ENCODE data around the gene AEN. TPM values are rescaled to one million over a fixed set of nuclear protein-coding genes. Genes with fewer than 3 reads are reported as not detected.

AEN gene
- total RNA-seq, 1 experiment from 2014 or later: 71.1 TPM

DNA sequence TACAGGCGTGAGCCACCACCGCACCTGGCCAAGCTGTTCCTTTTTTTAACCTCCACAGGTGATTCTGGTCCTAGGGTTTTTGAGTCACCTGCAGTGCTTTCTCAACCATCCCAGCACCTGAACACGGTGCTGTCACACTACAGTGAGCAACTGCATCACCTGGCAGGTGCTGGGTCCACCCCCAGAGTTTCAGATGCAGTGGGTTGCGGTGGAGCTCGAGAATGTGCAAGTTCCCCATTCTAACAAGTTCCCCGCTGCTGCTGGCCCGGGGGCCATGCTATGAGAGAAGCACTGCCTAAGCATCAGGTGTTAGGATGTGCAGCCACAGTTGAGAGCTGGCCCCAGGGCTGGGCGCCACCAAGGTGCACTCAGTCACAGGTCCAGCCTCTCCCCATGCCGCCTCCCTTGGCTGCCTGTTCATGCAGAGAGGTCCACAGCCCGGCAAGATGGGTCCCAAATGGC lies 35.7 kb downstream of the AEN start:
- no peak overlapping the region for H3K27ac ChIP-seq
- H3K27me3 ChIP-seq: peaks cover 5% of the 10 kb centered on the region; the same call in 1 of the 2 replicates
- no peaks in the 10 kb centered on the region for H3K36me3 ChIP-seq
- peaks cover 5% of the 10 kb centered on the region; the same call in 1 of the 2 replicates for H3K4me1 ChIP-seq
- H3K9me3 ChIP-seq (replicated peaks): no peaks in the 10 kb centered on the region
- no peak overlapping the region for H3K4me3 ChIP-seq
- DNase-seq: no peak

DNA sequence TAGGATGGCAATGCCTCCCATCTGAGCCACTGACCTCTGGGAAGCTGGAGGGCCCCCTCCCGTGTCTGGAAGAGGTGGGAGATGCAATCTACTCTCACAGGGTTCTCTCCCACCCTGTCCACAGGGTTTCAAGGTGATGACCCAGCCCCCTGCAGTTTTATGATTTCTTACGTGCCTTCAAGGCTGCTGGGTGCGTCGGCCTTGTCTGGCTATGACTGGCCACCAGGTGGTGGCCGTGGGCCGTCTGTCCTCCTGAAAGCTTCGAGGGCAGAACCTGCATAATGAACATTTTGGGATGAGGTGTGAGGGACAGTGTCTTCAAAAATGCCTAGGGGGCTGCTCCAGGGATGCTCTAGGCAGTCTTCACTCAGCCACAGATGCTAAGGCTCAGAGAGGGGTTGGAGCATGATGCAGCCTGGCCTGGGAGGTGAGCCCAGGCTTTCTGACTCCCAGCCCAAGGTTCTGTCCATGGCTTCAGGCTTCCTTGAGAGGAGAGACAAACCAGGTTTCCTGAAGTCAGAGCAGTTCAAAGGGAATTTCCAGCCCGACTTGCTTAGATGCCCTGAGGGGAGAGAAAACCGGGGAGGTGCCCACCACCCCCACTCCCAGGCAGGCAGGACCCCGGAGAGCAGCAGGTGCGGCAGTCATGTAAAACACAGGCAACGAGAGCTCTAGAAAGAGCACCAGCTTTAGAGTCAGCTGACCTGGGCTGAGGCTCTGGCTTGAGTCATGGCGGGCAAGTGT lies 36.4 kb downstream of the AEN start:
- peaks cover 5% of the 10 kb centered on the region; the same call in 1 of the 2 replicates for H3K4me1 ChIP-seq
- H3K4me3 ChIP-seq: no peak overlapping the region
- H3K36me3 ChIP-seq: no peaks in the 10 kb centered on the region
- peak in 1 of 2 experiments; percentile 49 for DNase-seq
- H3K27me3 ChIP-seq: peaks cover 5% of the 10 kb centered on the region; the same call in 1 of the 2 replicates
- no peaks in the 10 kb centered on the region; the same call in 1 of the 2 replicates for H3K9me3 ChIP-seq (replicated peaks)
- H3K27ac ChIP-seq: no peak overlapping the region

DNA sequence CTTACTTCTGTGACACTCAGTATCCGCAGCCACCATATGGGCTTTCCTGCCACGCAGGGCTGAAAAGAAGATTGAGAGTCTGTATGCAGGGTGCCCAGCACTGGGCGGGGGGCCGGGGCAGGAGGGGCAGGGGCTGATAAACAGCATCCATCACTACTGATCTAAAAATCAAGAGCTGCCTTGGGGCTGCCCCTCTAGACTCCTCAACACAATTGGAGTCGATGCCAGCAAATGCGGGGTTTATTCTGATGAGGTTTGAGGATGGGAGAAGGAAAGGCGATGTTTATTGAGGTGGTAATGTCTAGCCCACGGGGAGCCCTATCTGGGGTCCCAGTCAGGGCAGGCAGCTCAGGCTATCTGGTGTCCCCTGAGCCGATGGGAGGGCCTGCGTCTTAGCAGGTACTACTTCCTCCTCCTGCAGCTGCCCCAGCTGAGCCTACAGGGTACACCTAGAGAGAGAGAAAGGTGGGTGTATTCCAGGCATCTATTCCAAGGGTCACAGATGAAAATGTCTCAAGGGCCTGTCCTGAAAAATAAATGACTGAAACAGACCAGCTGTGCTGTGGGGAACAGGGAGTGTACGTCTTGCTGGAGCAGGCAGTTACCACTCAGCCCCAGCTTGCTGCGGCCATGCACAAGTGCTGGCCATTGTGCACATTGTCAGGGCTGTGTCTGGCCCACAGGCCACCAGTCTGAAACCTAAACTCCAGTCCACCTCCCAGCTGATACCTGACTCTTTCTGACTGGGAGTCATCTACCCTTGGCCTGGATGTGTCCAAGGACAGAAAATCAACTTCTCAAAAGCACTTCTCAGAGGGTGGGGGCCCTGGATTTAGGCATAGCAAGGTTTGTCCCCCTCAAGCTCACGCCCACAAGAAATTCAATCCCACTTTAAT lies 37.2 kb downstream of the AEN start:
- DNase-seq: no peak
- H3K27ac ChIP-seq: no peak overlapping the region
- H3K4me3 ChIP-seq: no peak overlapping the region
- H3K9me3 ChIP-seq (replicated peaks): no peaks in the 10 kb centered on the region; the same call in 1 of the 2 replicates
- H3K27me3 ChIP-seq: peaks cover 5% of the 10 kb centered on the region; the same call in 1 of the 2 replicates
- peaks cover 5% of the 10 kb centered on the region; the same call in 1 of the 2 replicates for H3K4me1 ChIP-seq
- H3K36me3 ChIP-seq: no peaks in the 10 kb centered on the region

DNA sequence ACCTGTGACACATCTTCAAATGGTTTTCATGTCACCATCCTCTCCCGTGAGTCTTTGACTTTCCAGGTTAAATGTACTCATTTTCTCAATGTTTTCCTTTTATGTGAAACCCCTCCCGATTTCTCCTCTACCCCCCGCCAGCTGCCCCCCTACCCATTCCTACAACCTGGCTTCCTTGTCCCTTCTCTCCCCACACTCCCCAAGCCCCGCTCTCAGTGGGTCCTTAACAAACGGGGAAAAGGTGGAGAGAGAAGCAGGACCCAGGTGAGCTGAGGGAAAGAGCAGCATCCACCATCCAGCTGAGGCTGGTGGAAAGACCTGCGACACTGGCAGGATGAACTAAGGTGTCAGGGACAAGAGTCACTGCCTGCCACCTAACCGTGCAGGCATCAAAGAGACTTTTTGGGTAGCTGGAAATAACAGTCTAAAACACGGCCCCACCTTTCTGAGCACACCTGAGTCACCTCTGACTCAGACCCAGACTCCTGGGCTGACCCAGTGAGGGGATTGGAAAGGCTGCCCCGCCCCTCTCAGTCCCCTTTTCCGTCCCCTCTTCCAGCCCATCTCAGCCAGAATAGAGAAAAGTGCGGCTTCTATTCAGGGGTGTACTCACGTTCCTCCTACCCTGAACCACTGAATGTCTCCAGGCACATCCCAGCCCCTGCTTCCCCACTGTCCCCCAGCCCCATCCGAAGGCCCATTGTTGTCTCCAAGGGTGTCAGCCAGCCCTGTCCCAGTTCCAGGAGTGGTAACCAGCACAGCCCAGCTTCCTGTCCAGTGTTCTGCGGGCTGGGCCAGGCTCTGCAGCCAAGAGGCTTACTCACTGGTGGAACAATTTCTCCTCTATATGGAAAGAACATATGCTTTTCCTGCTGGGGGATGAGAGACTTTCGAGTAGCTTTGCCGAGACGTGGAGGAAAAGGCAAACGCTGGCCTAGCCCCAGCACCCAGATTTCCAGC lies 38.1 kb downstream of the AEN start:
- DNase-seq: no peak

GRCh38 chr15:88661041-88661700 lies 40.0 kb downstream of the AEN start:
- H3K4me3 ChIP-seq: no peak overlapping the region
- peaks cover 5% of the 10 kb centered on the region; the same call in 1 of the 2 replicates for H3K27me3 ChIP-seq
- DNase-seq: no peak
- H3K4me1 ChIP-seq: peaks cover 5% of the 10 kb centered on the region; the same call in 1 of the 2 replicates
- H3K36me3 ChIP-seq: no peaks in the 10 kb centered on the region
- H3K27ac ChIP-seq: no peak overlapping the region
- H3K9me3 ChIP-seq (replicated peaks): no peaks in the 10 kb centered on the region; the same call in 1 of the 2 replicates

More for the DNA sequence above, 38.1 kb downstream of the AEN start:
- Histone ChIP-seq H3K27ac (no peak overlapping the region), H3K27me3 (peaks cover 5% of the 10 kb centered on the region; the same call in 1 of the 2 replicates), H3K9me3 (replicated peaks) (no peaks in the 10 kb centered on the region; the same call in 1 of the 2 replicates), H3K36me3 (no peaks in the 10 kb centered on the region), H3K4me1 (peaks cover 5% of the 10 kb centered on the region; the same call in 1 of the 2 replicates), H3K4me3 (no peak overlapping the region)

DNA sequence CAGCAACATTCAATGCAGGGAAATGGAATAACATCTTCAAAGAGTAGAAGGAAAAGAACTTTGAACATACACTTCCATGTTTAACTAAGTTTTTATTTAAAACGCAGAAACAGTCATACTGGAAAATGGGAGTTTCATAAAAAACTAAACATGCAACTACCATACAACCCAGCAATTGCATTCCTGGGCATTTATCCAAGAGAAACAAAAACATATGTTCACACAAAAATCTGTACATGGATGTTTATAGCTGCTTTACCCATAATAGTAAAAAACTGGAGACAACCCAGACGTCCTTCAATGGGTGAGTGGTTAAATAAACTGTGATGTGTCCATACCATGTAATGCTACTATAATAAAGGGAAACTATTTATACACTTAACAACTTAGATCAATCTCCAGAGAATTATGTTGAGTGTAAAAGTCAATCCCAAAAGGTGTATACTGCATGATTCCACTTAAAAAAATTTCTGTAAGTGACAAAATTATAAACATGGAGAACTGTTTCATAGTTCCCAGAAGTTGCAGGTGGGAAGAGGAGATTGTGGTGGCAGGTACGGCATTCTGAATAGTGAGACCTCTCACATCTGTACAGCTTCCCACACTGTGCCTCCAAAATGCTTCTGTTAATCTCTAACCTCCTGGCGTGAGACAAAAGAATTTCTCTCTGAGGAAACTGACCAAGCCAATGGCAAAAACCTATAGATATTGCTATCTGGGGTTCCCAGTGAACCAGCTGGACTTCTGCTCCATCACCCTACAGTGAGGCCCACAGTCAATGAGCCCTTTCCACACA lies 40.8 kb downstream of the AEN start:
- Histone ChIP-seq H3K9me3 (replicated peaks) (no peaks in the 10 kb centered on the region; the same call in 1 of the 2 replicates), H3K4me3 (no peak overlapping the region), H3K27me3 (peaks cover 5% of the 10 kb centered on the region; the same call in 1 of the 2 replicates), H3K27ac (no peak overlapping the region), H3K4me1 (peaks cover 5% of the 10 kb centered on the region; the same call in 1 of the 2 replicates), H3K36me3 (no peaks in the 10 kb centered on the region)
- DNase-seq: no peak

- no peaks in the 10 kb centered on the region for H3K36me3 ChIP-seq
- no peak overlapping the region for H3K27ac ChIP-seq
- H3K4me3 ChIP-seq: no peak overlapping the region
- no peaks in the 10 kb centered on the region; the same call in 1 of the 2 replicates for H3K9me3 ChIP-seq (replicated peaks)
- peaks cover 5% of the 10 kb centered on the region; the same call in 1 of the 2 replicates for H3K4me1 ChIP-seq
- no peak for DNase-seq
- H3K27me3 ChIP-seq: peaks cover 4% of the 10 kb centered on the region; the same call in 1 of the 2 replicates
Observed at GRCh38 chr15:88663141-88663621, 42.0 kb downstream of the AEN start.

GRCh38 chr15:88664151-88664778 lies 43.1 kb downstream of the AEN start:
- H3K4me3 ChIP-seq: no peak overlapping the region
- H3K27me3 ChIP-seq: no peaks in the 10 kb centered on the region
- H3K27ac ChIP-seq: no peak overlapping the region
- peak in 1 of 2 experiments; percentile 40 for DNase-seq
- H3K4me1 ChIP-seq: peaks cover 5% of the 10 kb centered on the region; the same call in 1 of the 2 replicates
- no peaks in the 10 kb centered on the region; the same call in 1 of the 2 replicates for H3K9me3 ChIP-seq (replicated peaks)
- H3K36me3 ChIP-seq: no peaks in the 10 kb centered on the region

- DNase-seq: no peak
- Histone ChIP-seq H3K27me3 (peaks cover 4% of the 10 kb centered on the region; the same call in 1 of the 2 replicates), H3K9me3 (replicated peaks) (0 out of 2 replicates have a peak, but pooled peaks cover 3% of the 10 kb centered on the region), H3K36me3 (no peaks in the 10 kb centered on the region), H3K4me1 (no peaks in the 10 kb centered on the region), H3K4me3 (no peak overlapping the region), H3K27ac (no peak overlapping the region)
Observed at GRCh38 chr15:88674661-88675060, 53.5 kb downstream of the AEN start.

DNA sequence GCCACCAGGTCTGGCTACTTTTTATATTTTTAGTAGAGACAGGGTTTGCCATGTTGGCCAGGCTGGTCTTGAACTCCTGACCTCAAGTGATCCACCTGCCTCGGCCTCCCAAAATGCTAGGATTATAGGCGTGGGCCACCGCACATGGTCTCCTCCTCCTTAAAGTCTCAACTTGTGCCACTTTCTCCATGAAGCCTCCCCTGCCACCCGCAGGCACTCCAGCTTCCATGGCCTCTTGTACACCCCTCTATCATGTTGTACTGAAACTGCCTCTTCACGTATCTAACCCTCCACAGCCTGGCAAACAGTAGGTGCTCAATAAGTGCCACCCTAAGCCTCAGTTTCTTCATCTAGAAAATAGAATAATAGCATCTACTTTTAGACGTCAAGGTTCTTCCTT lies 57.6 kb downstream of the AEN start:
- H3K4me3 ChIP-seq: no peak overlapping the region
- no peaks in the 10 kb centered on the region for H3K4me1 ChIP-seq
- H3K27ac ChIP-seq: no peak overlapping the region
- peaks cover 10% of the 10 kb centered on the region for H3K27me3 ChIP-seq
- H3K9me3 ChIP-seq (replicated peaks): no peaks in the 10 kb centered on the region
- H3K36me3 ChIP-seq: no peaks in the 10 kb centered on the region
- no peak for DNase-seq

GRCh38 chr15:88680241-88681001 lies 59.3 kb downstream of the AEN start:
- Histone ChIP-seq H3K4me3 (no peak overlapping the region), H3K27me3 (peaks cover 5% of the 10 kb centered on the region; the same call in 1 of the 2 replicates), H3K9me3 (replicated peaks) (no peaks in the 10 kb centered on the region), H3K36me3 (no peaks in the 10 kb centered on the region), H3K27ac (no peak overlapping the region), H3K4me1 (no peaks in the 10 kb centered on the region)
- no peak for DNase-seq

All from SJCRH30 (cell line).